ENCODE results near the gene ASPHD2.

The ASPHD2 gene

GRCh38 chr22:26476705-26477340 is 47.8 kb downstream of the ASPHD2 start:
- no peak for DNase-seq (ENCODE audit: low read depth in 3 of 3)

- DNase-seq (ENCODE audit: low read depth in 3 of 3): no peak
Measured at GRCh38 chr22:26477341-26477731, 48.3 kb downstream of the ASPHD2 start.

DNA sequence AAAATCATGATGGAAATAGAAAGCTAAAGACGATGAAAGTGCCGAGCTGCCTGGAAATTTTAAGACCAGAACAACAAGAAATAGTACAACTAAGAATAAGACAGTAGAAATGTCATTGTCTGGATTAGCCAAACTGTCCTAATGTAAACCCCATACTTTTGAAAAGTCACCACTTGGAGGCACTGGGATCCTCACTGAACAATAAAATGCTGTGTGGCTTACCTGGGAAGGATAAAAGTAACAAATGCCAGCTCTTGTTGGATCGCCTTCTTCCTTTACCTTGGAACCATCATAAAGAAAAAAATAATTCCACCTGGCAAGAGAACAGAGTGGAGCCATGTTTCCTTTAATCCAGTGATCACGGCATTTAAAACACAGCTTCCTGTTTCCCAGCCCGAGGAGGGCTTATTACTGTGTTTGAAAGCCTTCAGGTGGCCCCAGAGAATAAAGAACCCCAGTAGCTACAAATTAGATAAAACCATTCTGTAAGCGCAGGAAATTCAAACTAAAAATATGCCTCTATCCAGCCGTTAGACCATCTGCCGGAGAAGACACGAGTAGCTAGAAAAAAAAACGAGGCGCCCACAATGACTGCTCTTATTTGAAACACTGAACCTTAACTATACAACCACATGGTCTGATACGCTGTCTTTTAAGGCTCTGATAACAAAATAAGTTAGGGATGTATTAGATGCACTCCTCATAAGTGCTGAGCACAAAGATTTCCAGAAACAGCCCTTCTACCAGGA is 50.2 kb downstream of the ASPHD2 start:
- no peak for DNase-seq (ENCODE audit: low read depth in 3 of 3)

- DNase-seq (ENCODE audit: low read depth in 3 of 3): no peak
Measured at GRCh38 chr22:26479792-26480610, 50.9 kb downstream of the ASPHD2 start.

GRCh38 chr22:26480611-26480932 is 51.5 kb downstream of the ASPHD2 start:
- no peak for DNase-seq (ENCODE audit: low read depth in 3 of 3)

GRCh38 chr22:26481112-26481693 is 52.1 kb downstream of the ASPHD2 start:
- no peak for DNase-seq (ENCODE audit: low read depth in 3 of 3)

DNA sequence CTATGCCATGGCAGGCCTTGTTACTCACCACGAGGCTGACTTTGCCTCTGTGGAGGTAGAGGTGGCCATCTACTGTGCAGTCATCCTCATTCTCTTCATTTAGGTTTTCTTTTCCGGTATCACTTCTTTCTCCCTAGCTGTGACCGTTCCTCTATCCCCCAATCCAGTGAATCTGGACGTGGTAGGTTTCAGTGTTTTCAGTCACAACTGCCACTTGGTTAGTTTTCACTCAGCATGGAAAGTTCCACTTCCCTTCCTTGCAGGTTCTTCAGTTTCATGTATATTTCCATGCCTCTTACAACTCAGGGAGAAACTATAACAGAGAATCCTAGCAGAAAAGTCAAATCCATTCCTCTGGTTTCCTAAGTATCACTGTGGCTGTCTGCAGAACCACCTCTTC is 52.6 kb downstream of the ASPHD2 start:
- DNase-seq (ENCODE audit: low read depth in 3 of 3): no peak

- DNase-seq (ENCODE audit: low read depth in 3 of 3): no peak
Measured at GRCh38 chr22:26482161-26482560, 53.1 kb downstream of the ASPHD2 start.

DNA sequence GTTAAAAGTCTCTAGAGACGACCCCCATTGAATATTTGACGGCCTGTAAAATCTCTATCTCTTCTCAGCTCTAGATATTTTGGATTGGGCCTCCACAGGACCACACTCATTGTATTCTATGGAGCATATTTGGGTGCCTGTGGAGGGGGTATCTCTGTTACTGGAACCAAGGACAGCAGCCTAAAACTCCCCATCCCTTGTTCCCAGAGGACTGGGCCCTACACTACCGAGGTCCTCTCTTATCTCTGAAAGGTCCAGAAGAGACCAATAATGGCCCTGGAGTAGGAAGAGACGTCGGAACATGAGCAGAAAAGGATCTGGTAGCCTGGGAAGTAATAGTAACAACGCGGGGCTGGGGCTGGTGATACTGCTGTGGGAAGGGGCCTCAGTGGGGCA is 54.0 kb downstream of the ASPHD2 start:
- no peak for DNase-seq (ENCODE audit: low read depth in 3 of 3)

DNA sequence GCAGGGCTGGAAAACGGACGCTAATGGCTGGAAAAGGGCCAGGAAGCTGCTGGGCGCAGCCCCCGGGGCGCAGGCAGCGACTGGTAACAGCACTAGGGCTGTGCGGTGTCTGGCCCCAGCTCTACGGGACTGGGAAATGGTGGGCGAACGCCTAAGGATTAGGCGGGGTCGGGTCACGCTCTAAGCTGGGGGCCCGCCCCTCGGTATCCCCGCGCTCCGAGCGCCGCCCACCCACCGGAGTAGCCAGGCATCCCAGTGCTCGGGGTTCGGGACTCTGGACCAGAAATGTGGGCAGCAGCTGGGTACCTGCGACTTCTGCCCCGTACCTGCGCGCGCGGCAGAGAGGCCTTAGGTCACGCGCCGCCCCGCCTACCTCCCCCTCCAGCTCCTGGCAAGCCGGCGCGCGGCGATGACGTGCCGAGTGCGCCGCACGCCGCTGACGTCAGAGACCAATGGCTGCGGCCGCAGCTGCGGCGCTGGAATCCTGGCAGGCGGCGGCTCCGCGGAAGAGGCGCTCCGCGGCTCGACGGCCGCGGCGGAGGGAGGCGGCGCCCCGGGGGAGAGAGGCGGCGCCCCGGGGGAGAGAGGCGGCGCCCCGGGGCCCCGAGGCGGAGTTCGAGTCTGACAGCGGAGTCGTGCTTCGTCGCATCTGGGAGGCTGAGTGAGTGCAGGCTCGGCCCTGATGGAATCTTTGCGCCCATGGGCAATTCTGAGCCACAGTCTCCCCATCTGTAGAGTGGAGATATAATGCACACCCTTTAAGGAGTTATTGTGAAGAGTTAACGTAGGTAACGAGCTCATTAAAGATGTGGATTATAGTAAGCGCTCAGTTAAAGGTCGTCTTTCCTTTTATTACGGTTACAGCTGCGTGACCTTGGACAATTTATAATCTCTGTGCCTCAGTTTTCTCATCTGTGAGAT is 54.6 kb downstream of the ASPHD2 start, which contains the start of the genes HPS4 and SRRD:
Gene HPS4, minus strand, starts transcription at position 345 of the 921 bp plus-strand sequence. CDS start 2,021 bp downstream, outside the sequence.
Gene SRRD, plus strand, starts transcription at position 439 of the 921 bp plus-strand sequence. Its CDS starts 14 bp downstream, at position 453.
- DNase-seq (ENCODE audit: low read depth in 3 of 3): peak; percentile 86 to 91 (median 89)

- no peak for DNase-seq (ENCODE audit: low read depth in 3 of 3)
Measured at GRCh38 chr22:26484360-26484706, 55.3 kb downstream of the ASPHD2 start.

GRCh38 chr22:26485013-26485412 is 56.0 kb downstream of the ASPHD2 start:
- no peak for DNase-seq (ENCODE audit: low read depth in 3 of 3)

GRCh38 chr22:26485806-26486390 is 56.8 kb downstream of the ASPHD2 start:
- no peak for DNase-seq (ENCODE audit: low read depth in 3 of 3)

- DNase-seq (ENCODE audit: low read depth in 3 of 3): no peak
Measured at GRCh38 chr22:26486394-26486793, 57.3 kb downstream of the ASPHD2 start.

- DNase-seq (ENCODE audit: low read depth in 3 of 3): no peak
Measured at GRCh38 chr22:26487996-26488395, 58.9 kb downstream of the ASPHD2 start.

- no peak for DNase-seq (ENCODE audit: low read depth in 3 of 3)
Measured at GRCh38 chr22:26489447-26490036, 60.5 kb downstream of the ASPHD2 start.

DNA sequence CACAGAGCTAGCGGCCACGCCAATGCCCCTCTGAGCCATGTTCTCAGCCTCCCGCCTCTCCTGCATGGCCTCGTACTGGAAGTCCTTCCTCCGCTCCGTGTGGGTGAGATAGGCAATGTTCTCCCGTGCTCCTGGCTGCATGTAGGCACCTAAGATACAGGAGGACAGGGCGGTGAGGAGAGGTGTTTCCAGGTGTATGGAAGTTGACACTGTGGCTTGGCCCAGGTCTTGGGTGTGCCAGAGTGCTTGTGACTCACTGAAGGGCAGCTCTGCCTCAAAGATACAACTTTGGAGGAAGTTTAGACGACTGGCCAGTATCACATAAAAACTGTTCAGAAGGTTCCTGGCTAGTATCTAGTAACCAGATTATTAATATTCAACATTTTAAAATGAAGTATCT is 63.2 kb downstream of the ASPHD2 start:
- no peak for DNase-seq (ENCODE audit: low read depth in 3 of 3)

GRCh38 chr22:26494506-26494905 is 65.4 kb downstream of the ASPHD2 start:
- DNase-seq (ENCODE audit: low read depth in 3 of 3): no peak

Measured in stimulated activated CD4-positive, alpha-beta T cell treated with anti-CD3 and anti-CD28 coated beads, TNF-alpha, amount 100 ng/mL, for 24 hours (primary cell).